Neuronal stem cell (in vitro differentiated cells): Measurements from ENCODE around the gene RNF111.

ENCODE experiments used
- DNase-seq: peaks from one replicate; pipeline ENCODE4 v3.0.0-alpha.2; 2013; ENCODE audit warnings: low spot score
- H2AFZ ChIP-seq: one replicate; pipeline ENCODE4 v1.6.1; 2013; ENCODE audit warnings: mild to moderate bottlenecking, low read length, inconsistent platforms
- H2AK5ac ChIP-seq: 2 replicates; pipeline ENCODE4 v1.6.1; 2013; ENCODE audit warnings: low read depth, mild to moderate bottlenecking, inconsistent platforms, low read length, moderate library complexity, mixed read lengths
- H2BK120ac ChIP-seq: 2 replicates; pipeline ENCODE4 v1.6.1; 2013; ENCODE audit warnings: low read depth, mild to moderate bottlenecking, inconsistent platforms, low read length, moderate library complexity, mixed read lengths
- H2BK12ac ChIP-seq: one replicate; pipeline ENCODE4 v1.6.1; 2013; ENCODE audit warnings: low read length, inconsistent platforms
- H2BK15ac ChIP-seq: 2 replicates; pipeline ENCODE4 v1.6.1; 2013; ENCODE audit warnings: mild to moderate bottlenecking, low read length, inconsistent platforms, mixed read lengths
- H2BK5ac ChIP-seq: one replicate; pipeline ENCODE4 v1.6.1; 2013; ENCODE audit warnings: inconsistent platforms, mild to moderate bottlenecking, low read length, moderate library complexity
- H3K14ac ChIP-seq: one replicate; pipeline ENCODE4 v1.6.1; 2013; ENCODE audit warnings: low read length, inconsistent platforms
- H3K18ac ChIP-seq: 2 replicates; pipeline ENCODE4 v1.6.1; 2013; ENCODE audit warnings: low read length, inconsistent platforms
- H3K23ac ChIP-seq: 2 replicates; pipeline ENCODE4 v1.6.1; 2013; ENCODE audit warnings: low read depth, mild to moderate bottlenecking, mixed read lengths, low read length, inconsistent platforms; ENCODE audit not compliant: poor library complexity
- H3K27ac ChIP-seq: replicated peaks from 3 replicates; pipeline ENCODE4 v1.5.1; 2013; ENCODE audit warnings: low read length, inconsistent platforms
- H3K27me3 ChIP-seq, 3 experiments: 2 replicates each; pipeline ENCODE4 v1.6.1; 2013; ENCODE audit warnings: low read length in 3 of 3, mild to moderate bottlenecking in 2 of 3, inconsistent platforms in 1 of 3, low read depth in 1 of 3, mixed read lengths in 1 of 3, moderate library complexity in 1 of 3; ENCODE audit not compliant: control insufficient read depth in 3 of 3, insufficient read depth in 3 of 3
- H3K36me3 ChIP-seq, 2 donors: replicated peaks in 1 of 2; 2 replicates each; pipeline ENCODE4 v1.6.1; 2013; ENCODE audit warnings: low read length in 2 of 2; ENCODE audit not compliant: control insufficient read depth in 2 of 2, insufficient read depth in 2 of 2
- H3K4ac ChIP-seq: 2 replicates; pipeline ENCODE4 v1.6.1; 2013; ENCODE audit warnings: inconsistent platforms, mild to moderate bottlenecking, low read length, moderate library complexity
- H3K4me1 ChIP-seq, 2 donors: 1 replicate in 1 of 2; 2 replicates in 1 of 2; pipeline ENCODE4 v1.6.1; 2013; ENCODE audit warnings: low read length in 2 of 2, low read depth in 1 of 2; ENCODE audit not compliant: control insufficient read depth in 2 of 2, insufficient read depth in 1 of 2
- H3K4me2 ChIP-seq: one replicate; pipeline ENCODE4 v1.6.1; 2013; ENCODE audit warnings: mild to moderate bottlenecking, low read length, inconsistent platforms; ENCODE audit not compliant: insufficient read depth, poor library complexity, severe bottlenecking
- H3K4me3 ChIP-seq, 2 donors: 2 replicates each; pipeline ENCODE4 v1.5.1; 2013; ENCODE audit warnings: low read length in 2 of 2, mild to moderate bottlenecking in 2 of 2, inconsistent platforms in 1 of 2, moderate library complexity in 1 of 2
- H3K79me1 ChIP-seq: one replicate; pipeline ENCODE4 v1.6.1; 2013; ENCODE audit warnings: low read depth, mild to moderate bottlenecking, inconsistent platforms, low read length, moderate library complexity
- H3K9ac ChIP-seq: one replicate; pipeline ENCODE4 v1.6.1; 2013; ENCODE audit warnings: mild to moderate bottlenecking, low read depth, low read length, inconsistent platforms; ENCODE audit not compliant: poor library complexity
- H3K9me3 ChIP-seq, 2 donors: replicated peaks in 1 of 2; 2 replicates each; pipeline versions ENCODE3 to v1.6.1; 2013; ENCODE audit warnings: low read length in 2 of 2, mild to moderate bottlenecking in 2 of 2, inconsistent platforms in 1 of 2, low read depth in 1 of 2, mixed read lengths in 1 of 2, moderate library complexity in 1 of 2; ENCODE audit not compliant: control insufficient read depth in 2 of 2, insufficient read depth in 1 of 2
- H4K8ac ChIP-seq: one replicate; pipeline ENCODE4 v1.6.1; 2013; ENCODE audit warnings: low read depth, mild to moderate bottlenecking, inconsistent platforms, low read length, moderate library complexity
- H4K91ac ChIP-seq: one replicate; pipeline ENCODE4 v1.6.1; 2013; ENCODE audit warnings: low read length, low read depth, mild to moderate bottlenecking, inconsistent platforms; ENCODE audit not compliant: poor library complexity
- WGBS, 2 donors: extraction: QIAGEN DNeasy Blood & Tissue Kit; methylation state at CpG; one replicate each; pipeline ENCODE4 v1.1.7; 2013; ENCODE audit warnings: missing lambda C conversion rate in 2 of 2, mixed read lengths in 1 of 2; ENCODE audit not compliant: insufficient read length in 2 of 2, insufficient replicate concordance in 1 of 2; ENCODE audit errors: extremely low coverage in 2 of 2; 5-methylcytosine and 5-hydroxymethylcytosine counted together

Gene RNF111

DNA sequence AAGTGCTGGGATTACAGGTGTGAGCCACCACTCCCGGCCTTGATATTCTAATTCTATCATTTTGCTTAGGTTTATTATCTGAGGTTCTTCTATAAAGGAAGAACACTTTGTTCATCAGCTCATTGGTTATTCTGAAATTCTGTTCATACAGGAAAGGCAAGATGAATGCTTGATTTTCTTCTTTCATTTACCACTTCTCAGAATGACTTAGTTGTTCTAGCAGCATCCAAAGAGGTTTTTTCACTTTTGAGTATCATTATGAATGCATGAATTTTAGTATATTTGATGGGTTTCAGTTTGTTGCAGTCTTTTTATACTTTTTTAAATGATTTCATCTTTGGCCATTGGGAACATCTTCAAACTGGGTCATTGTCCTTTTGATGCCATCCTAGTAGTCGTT is 51.8 kb downstream of the RNF111 start:
- Histone ChIP-seq H2AFZ (no peak overlapping the region), H3K79me1 (no peaks in the 10 kb centered on the region), H3K4ac (no peak overlapping the region), H3K27me3 (no peaks in the 10 kb centered on the region), H3K14ac (no peak overlapping the region), H3K4me1 (no peaks in the 10 kb centered on the region), H4K8ac (no peak overlapping the region), H2BK15ac (no peak overlapping the region), H3K36me3 (peaks cover 5 to 64% of the 10 kb centered on the region in 2 donors), H2BK120ac (no peak overlapping the region), H2BK12ac (no peak overlapping the region), H3K23ac (no peak overlapping the region), H3K9ac (no peak overlapping the region), H3K9me3 (peaks cover 0 to 23% of the 10 kb centered on the region in 2 donors), H3K27ac (no peak overlapping the region), H4K91ac (no peak overlapping the region), H3K18ac (no peak overlapping the region), H3K4me2 (no peak overlapping the region), H3K4me3 (no peak overlapping the region), H2AK5ac (no peak overlapping the region), H2BK5ac (no peak overlapping the region)
- no CpG with 5 or more reads among the region's 2 CpGs for WGBS, 2 donors
- DNase-seq, result no peak

DNA sequence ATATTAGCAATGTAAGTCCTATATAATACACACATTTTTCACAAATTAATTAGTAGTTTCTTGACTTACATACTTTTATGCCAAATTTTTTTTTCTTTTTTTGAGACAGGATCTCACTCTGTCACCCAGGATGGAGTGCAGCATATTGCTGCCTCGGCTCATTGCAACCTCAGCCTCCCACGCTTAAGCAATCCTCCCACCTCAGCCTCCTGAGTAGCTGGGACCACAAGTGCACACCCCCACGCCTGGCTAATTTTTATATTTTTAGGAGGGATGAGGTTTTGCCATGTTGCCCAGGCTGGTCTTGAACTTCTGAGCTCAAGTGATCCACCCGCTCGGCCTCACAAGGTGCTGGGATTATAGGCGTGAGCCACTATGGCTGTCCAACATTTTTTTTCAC is 54.6 kb downstream of the RNF111 start:
- Histone ChIP-seq H3K79me1 (no peaks in the 10 kb centered on the region), H3K18ac (no peak overlapping the region), H3K9me3 (peaks cover 0 to 7% of the 10 kb centered on the region in 2 donors), H3K4me1 (no peaks in the 10 kb centered on the region), H3K9ac (no peak overlapping the region), H4K8ac (no peak overlapping the region), H2BK15ac (no peak overlapping the region), H3K27me3 (no peaks in the 10 kb centered on the region), H2BK120ac (no peak overlapping the region), H3K36me3 (peaks cover 0 to 52% of the 10 kb centered on the region in 2 donors), H3K27ac (no peak overlapping the region), H3K4me2 (no peak overlapping the region), H2AFZ (no peak overlapping the region), H4K91ac (no peak overlapping the region), H3K14ac (no peak overlapping the region), H2BK12ac (no peak overlapping the region), H2BK5ac (no peak overlapping the region), H3K23ac (no peak overlapping the region), H3K4ac (no peak overlapping the region), H2AK5ac (no peak overlapping the region), H3K4me3 (no peak overlapping the region)
- no peak for DNase-seq
- WGBS, 2 donors, result no CpG with 5 or more reads among the region's 6 CpGs

DNA sequence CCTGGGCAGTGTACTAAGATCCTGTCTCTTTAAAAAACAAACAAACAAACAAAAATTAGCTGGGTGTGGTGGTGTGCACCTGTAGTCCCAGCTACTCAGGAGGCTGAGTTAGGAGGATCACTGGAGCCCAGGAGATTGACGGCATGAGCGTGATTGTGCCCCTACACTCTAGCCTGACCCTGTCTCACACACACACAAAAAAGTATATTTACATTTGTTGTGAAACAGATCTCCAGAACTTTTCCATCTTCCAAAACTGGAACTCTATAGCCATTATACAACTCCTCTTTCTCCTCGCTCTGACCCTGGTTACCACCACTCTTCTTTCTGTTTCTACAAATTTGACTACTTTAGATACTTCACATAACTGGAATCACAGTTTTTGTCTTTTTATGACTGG is 61.4 kb downstream of the RNF111 start:
- DNase-seq, result no peak
- Histone ChIP-seq H3K9me3 (no peaks in the 10 kb centered on the region), H3K27ac (no peak overlapping the region), H3K36me3 (peaks cover 0 to 56% of the 10 kb centered on the region in 2 donors), H3K23ac (no peak overlapping the region), H3K14ac (no peak overlapping the region), H3K79me1 (no peaks in the 10 kb centered on the region), H2BK15ac (no peak overlapping the region), H2AFZ (no peak overlapping the region), H2BK5ac (no peak overlapping the region), H3K18ac (no peak overlapping the region), H3K4me3 (no peak overlapping the region), H3K27me3 (no peaks in the 10 kb centered on the region), H2AK5ac (no peak overlapping the region), H4K91ac (no peak overlapping the region), H3K4me1 (no peaks in the 10 kb centered on the region), H2BK120ac (no peak overlapping the region), H3K9ac (no peak overlapping the region), H3K4me2 (no peak overlapping the region), H4K8ac (no peak overlapping the region), H3K4ac (no peak overlapping the region), H2BK12ac (no peak overlapping the region)
- no CpG with 5 or more reads among the region's 3 CpGs for WGBS, 2 donors

DNA sequence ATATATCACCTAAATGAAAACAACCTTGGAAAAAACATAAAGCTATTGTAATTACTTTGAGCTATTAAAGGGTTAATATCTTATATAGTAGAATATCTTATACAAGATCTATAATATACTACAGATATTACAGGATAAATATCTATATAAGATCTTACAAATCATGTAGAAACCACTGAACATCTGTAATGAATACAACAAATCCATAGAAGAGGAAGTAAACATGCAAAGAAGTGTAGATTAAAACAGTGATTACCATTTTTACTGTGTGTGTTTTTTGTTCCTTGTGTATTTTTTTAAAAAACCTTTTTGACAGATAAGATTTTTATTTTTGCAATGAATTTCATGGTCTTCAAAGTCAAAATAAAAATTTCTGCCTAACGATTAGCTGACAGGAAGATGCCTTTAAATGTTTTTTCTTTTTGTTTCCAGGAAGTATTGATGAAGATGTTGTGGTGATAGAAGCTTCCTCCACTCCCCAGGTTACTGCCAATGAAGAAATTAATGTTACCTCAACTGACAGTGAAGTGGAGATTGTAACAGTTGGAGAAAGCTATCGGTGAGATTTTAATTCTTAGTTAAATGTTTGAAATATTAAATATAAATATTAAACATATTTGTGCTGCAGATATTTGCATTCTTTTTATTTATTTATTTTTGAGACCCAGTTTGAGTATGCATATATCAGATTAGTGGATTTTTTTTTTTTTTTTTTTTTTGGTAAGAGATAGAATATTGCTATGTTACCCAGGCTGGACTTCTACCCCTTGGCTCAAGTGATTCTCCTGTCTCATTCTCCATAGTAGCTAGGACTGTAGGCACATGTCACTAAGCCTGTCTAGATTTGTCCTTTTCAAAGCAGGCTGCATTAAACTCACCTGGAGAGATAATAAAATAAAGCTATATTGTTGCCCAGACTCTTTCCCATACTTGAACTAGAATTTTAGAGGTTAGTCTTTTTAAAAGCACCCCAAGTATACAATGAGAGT is 64.7 kb downstream of the RNF111 start:
- H2BK12ac ChIP-seq, result no peak overlapping the region
- H4K8ac ChIP-seq, result no peak overlapping the region
- H3K4ac ChIP-seq, result no peak overlapping the region
- DNase-seq, result no peak
- H2BK5ac ChIP-seq, result no peak overlapping the region
- no peak overlapping the region for H3K14ac ChIP-seq
- H3K4me3 ChIP-seq, result no peak overlapping the region
- H3K9ac ChIP-seq, result no peak overlapping the region
- no peak overlapping the region for H3K27ac ChIP-seq
- no peaks in the 10 kb centered on the region for H3K4me1 ChIP-seq
- WGBS, 2 donors, result no CpG with 5 or more reads among the region's 2 CpGs
- no peak overlapping the region for H2AFZ ChIP-seq
- no peaks in the 10 kb centered on the region for H3K27me3 ChIP-seq
- no peaks in the 10 kb centered on the region for H3K79me1 ChIP-seq
- H3K23ac ChIP-seq, result no peak overlapping the region
- no peak overlapping the region for H4K91ac ChIP-seq
- no peak overlapping the region for H3K18ac ChIP-seq
- H3K9me3 ChIP-seq, result no peaks in the 10 kb centered on the region
- no peak overlapping the region for H2AK5ac ChIP-seq
- H2BK120ac ChIP-seq, result no peak overlapping the region
- H2BK15ac ChIP-seq, result no peak overlapping the region
- H3K4me2 ChIP-seq, result no peak overlapping the region
- H3K36me3 ChIP-seq, result peaks cover 0 to 69% of the 10 kb centered on the region in 2 donors
